GM18873 (cell line): Measurements from ENCODE around the gene FSTL4.

Experiments
- ATAC-seq: cut with Tn5 transposase; IDR thresholded peaks from one replicate; pipeline ENCODE4 v1.9.1; 2021; ENCODE audit warnings: mild to moderate bottlenecking, moderate library complexity, moderate number of reproducible peaks; ENCODE audit not compliant: unreplicated experiment, low FRiP score

Gene FSTL4

DNA sequence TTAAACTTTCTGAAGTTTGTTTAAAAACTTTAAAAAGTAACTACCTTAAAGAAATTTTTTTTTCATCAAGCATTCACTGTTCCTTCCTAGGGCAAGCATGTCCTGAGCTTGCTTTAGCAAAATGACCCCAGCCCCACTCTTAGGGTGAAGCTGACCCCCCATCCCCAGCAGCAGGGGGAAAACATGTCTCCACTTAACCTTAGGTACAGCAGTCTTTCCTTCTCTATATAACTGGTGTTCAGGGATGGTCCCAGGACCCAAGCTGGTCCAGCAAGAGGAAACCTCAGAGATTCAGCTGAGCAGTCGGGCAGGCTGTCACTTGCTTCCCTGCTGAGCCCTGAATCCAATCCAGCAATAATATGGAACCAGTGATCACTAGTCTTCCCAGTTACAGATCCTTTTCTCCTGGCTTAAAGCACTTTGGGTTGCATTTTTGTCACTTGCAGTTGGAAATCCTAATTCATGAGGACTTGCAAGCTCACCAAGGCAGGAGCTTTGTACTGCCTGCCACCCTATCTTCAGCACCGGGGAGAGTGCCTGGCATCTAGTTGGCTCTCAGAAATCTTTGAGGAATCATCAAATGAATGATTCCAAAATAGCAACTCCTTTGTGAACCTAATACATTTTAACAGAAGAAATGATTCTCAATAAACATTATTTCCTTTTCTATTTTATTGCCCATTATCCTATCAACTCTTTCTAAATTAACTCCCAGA is 91.2 kb downstream of the FSTL4 start:
- no peak for ATAC-seq

DNA sequence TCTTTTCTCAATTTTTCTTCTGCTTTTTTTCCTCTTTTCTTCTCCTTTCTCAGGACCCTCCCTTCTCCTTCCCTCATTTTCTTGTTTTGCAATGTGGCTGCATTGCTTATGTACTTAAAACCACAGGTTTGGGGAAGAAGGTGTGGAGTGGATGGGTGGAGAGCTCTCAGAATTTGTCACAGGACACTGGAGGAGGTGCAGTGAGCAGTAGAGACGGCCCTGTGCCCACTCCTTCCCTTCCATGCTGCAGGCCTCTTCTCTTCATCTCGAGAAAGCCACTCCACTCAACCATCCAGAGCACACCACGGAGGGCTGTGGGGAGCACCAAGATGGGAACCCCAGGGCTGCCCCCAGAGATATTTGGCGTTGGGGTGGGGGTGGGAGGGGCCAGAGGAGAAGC is 92.3 kb downstream of the FSTL4 start:
- no peak for ATAC-seq

DNA sequence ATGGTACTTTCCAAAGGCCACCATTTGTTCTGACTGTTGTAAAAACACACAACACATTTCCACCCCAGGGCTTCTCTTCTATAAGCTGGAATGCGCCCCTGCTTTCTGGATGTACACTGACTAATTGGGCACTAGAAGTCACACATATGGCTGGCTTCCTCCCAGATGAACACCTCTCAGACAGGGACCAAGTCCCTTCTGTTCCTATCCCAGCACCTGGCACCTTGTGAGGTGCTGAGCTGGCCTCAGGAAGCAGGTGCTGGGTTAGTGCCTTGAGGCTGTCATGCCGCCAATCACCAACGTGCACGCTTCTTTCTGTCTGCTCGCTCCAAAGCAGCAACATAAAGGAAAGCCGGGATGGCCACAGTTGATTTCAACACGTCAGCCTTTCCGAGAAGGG is 93.2 kb downstream of the FSTL4 start:
- ATAC-seq = no peak

DNA sequence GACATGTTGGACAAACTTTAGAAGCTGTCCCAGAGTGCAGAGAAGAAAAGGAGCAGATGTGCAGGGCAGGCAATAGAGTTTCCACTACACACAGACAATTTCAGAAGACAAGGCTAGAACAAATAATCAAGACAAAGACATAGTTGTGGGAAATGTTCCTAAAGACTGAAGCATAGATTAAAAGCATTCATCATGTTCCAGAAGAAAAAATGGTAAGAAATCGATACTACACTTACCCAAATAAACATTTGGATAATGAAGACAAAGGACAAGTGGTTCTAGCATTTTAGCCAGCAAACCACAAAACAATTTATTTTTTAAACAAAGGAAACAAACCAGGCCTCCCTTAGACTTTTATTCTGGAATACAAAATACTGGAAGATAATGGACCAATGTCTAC is 97.9 kb downstream of the FSTL4 start:
- no peak for ATAC-seq

DNA sequence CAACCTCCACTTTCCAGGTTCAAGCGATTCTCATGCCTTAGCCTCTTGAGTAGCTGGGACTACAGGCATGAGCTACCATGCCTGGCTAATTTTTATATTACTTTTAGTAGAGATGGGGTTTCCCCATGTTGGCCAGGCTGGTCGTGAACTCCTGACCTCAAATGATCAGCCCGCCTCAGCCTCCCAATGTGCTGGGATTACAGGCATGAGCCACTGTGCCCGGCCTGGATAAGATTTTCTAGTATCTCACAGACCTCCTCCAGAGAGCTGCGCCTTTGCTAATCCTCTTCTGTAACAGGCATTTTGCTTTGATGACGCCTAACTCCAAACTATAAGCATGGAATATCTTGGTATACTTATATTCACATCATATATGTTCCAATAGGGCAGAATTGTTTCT is 99.4 kb downstream of the FSTL4 start:
- no peak for ATAC-seq

DNA sequence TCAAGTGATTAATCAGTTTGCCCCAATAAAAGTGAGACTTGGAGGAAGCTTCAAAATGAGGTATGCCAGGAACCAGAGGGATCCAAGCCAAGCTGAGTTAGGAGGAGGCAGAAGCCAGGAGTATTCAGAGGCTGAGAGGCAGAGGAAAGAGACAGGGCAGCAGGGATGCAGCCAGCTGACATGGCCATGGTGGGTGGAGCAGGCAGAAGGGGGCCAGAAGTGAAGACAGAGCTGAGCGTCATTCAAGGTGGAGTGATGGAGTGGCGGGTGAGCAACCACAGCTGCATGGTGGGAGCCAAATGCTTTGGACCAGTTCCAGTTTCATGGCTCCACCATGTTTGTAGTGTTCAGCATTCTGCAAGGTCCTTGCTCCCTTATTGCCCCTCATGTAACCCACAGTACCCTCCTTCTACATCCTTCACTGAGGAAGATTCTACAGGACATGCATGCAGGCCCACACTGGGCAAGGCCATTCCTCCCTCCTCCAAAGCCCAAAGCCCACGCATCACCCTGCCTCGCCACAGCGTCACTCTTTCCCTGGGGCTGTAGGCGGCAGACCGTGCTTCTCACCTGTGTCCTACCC is 100.6 kb downstream of the FSTL4 start:
- no peak for ATAC-seq

DNA sequence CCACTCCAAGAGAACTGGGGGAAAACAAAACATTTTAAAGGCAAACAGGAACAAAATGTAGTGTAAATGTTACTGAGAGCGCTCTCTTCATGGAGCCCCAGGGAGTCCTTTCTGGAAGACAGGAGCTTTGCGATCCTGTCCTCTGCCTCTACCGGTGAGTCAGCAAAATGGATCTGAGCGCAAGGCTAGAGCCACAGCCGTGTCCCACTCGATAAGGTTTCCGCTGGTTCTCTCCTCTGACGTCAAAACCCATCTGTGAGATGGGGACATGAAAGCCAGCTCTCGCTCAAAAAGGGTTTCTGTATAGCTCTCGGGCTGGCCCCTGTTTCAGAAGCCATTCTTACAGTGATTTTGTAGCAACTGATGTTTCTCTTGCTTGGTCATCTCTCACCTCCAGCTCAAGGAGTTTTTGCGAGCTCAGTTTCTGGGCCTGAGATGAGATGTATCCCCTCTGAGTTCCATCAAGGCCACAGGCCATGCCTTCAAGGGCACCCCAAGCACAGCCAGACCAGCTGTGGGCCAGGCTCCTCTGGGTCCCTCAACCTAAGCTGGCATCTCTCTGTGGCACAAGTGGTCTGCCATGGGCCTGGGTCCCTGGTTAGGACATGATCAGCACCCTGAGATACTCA is 101.6 kb downstream of the FSTL4 start:
- ATAC-seq = no peak

DNA sequence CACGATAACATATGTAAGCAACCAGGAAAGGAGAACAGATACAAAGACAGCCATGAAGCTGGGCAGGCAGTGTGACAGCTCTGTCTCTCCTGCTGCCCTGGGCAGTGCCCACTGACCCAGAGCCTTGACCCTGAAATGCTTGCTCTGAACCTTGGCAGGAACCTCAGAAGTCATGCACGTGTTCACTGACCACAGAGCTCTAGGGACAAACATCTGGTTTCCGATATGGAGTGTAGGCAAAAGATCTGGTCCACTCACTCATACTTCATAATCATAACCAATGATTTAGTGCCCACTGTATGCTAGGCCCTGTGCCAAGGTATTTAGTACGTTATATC is 102.6 kb downstream of the FSTL4 start:
- ATAC-seq = no peak

DNA sequence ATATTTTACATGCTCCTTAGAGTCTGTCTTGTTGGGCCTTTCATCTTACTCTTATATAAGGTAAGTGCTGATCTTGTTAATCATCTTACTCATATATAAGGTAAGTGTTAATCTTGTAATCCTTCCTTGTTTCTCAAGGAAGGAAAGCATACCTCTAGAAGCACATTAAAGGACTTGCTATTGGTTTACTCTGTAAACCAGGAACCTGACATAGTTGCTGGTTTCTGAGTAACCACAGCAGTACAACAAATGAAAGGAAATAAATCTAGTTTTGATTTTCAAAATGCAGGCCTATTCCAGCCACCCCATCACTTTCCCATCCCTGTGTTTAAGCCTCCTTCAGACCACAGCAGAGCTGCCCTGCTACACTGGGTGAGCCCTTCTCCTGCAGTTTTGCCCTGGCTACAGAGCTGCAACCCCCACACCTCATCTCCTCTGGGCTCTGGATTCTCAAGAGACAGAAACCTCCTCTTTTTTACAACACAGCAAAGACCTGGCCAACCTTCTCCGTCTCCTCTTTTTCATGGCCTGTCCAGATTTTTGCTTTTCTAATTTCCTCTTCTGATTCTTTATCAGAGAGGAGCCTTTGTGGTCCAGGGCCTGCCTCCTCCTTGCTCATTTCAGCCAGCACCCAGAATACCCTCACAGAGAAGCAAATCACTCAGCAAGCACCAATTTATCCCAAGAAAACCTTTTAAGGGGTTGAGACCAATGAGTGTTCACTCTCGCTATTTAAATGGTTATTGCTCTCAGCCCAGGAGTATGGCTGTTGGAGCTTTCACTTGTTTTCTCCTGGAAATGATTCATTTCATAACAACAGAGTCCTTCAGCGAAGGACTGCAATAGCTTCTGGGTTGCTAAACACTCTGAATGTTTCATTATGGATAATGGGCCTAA is 103.2 kb downstream of the FSTL4 start:
- ATAC-seq = no peak

DNA sequence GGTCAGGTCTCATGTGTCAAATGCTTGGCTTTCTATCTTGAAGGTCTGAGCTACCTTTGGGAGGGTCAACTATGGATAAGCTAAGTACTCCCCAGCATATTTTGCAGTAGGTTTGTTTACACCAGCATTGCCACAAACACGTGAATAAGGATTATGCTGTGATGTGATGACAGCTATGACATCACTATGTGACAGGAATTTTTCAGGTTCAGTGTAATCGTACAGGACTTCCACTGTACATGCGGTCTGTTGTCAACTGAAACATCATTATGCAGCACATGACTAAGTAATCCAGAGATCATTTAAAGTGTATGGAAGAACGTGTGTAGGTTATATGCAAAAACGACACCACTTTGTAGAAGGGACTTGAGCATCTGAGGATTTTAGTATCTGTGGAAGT is 104.0 kb downstream of the FSTL4 start:
- ATAC-seq = no peak

DNA sequence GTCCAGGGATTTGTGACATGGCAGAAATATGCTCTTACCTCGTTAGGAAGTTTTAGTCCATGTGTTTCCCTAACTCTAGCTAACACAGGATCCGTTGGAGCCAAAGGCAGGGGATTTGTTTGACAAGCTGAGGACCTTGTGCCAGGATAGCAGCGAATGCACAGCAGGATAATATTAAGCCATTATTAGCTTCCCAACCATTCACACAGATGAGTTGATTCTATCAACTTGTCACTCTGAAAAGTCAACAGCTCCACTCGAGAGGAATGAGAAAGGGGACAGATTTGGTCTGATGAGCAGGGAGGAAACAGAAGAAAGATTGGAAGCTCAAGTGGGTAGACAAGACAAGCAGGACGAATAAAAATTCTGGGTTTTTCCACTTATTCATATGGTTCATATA is 106.2 kb downstream of the FSTL4 start:
- no peak for ATAC-seq

DNA sequence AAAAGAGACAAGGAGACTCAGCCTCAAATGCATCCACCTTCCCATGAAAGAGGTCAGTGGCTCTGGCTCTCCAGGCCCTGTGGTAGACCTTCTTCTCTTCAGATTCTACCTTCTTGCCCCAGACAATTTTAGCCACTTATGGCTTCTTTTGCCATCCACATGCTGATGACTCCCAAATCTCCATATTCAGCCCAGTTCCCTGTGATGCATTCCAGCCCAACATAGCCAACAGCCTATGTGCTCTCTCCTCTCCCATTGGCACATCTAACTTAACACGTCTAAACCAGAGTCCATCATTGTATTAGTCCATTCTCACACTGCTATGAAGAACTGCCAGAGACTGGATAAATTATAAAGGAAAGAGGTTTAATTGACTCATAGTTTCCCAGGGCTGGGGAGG is 108.8 kb downstream of the FSTL4 start:
- ATAC-seq = no peak

DNA sequence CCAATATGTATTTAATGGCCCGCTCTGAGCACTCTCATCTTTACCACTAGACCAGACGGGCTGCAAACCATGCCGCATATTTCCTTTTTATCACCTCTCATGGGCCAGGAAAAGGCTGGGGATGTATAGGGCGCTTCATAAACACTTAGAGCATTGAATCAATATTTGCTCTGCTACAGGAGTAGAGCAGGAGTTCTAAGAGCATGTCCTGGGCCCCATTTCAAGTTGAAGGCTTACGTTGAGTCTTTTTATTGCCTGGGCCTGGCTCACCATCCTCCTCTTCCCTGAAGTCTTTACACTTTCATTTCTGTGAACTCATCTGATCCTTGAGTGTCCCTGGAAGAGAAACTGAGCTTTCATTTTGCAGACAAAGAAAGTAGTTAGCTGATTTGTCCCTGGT is 112.4 kb downstream of the FSTL4 start:
- no peak for ATAC-seq

DNA sequence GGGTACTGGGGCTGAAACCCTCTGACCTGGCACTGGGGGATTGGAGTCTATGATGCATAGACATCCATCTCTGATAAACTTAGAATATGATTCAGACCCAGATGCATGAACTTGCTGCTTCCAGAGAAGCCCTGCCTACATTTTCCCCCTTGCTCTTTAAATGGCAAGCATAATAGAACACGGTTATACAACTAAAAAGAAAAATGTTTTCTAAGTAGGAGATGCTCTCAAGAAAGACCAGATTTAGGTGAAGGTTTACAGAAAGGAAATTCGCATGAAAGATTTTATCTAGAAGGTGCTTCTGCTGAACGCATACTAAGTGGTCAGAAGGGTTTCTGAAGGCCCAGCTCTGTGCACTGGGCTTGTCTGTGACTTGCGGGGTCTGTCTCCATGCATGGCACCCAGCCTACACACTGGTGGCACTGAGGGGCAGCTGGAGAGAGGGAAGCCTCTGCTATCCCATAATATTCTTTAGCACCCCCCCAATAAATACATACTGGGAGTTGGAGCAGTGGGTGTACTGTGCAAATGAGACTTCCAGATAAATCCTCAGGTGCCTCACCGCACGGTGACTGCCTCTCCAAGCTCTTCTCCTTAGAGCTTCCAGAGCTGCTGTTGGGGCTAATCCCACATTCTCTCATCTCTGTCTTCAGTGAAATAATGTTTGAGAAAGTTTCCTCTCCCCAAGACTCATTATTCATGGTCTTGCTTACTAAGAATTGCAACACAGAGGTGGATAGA is 114.6 kb downstream of the FSTL4 start:
- no peak for ATAC-seq

DNA sequence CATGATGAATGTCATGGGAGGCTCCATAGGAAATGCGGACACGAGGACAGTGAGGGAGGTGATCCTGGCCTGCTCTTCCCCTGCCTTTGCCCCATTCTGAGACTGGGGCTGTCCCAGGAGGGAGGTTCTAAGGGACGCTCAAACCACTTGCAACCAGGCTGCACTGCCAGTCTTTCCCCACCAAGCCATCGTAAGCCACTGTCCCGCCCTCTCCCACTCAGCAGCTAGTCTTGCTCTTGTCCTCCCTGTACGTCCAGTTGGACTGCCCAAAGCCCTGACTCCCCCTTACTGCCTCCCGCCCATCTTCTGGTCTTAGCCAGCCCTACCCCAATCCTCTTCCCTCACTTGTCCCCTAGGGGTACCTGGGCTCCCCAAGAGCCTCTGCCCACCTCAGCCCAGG is 115.7 kb downstream of the FSTL4 start:
- no peak for ATAC-seq

DNA sequence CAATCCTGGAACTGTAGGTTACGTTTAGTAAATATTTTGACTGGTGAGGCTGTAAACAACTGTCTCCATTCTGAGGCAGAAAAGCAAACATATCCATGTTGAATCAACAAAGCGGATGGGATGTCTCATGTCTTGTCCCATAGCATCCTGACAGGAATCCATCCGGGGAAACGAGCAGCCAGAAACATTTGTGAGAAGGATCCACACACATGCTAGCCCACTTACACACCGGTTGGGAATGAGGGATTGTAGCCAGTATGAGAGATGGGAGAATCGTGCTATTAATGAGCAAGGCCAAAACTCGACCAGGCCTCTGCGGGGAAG is 117.5 kb downstream of the FSTL4 start:
- no peak for ATAC-seq

DNA sequence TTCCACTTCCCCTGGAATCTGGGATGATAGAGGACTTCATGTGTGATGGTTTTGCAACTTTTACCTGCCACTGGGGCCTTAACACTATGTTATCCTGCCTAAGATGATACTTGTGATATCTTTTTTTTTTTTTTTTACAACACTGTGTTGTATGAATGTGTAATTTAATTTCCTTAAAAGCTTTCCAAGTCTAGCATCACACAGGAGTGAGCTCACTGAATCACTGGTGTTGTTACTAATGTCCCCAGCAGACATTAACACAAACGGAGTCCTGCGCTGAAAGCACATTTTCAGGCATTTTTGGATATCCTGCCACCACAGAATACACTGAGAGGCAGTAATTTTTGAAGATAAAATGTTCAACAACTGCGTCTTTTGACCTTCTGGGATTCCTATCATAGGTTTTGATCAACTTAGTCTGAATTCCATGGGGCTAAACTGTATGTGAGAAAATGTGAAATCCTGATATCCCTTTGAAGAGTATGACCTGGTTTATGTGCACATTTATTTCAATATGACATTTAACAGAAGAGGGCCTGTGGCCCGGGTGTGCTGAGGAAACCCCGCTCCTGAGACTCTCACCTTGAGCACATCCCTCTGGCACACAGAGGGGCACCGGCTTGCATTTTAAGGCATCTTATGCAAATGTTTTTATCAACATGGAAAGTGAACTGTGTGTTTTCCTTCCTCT is 118.0 kb downstream of the FSTL4 start:
- no peak for ATAC-seq

DNA sequence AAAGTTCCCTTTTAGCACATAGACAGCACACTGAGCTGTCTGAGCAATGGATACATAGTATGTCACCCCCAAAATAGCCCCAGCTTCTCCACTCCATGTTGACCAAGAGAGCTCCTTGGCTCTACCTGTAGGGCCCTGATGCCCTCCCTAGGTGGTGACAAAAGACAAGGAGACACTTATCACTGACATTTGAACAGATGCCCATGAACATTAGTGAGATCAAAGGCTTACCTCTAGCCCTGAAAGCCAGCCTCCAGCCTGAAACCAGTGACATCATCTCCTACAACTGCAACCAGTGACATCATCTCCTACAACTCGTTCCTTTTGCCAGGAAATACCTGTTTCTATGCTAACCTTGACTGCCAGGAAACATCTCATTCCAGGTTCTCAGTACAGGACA is 122.7 kb downstream of the FSTL4 start:
- ATAC-seq = no peak

DNA sequence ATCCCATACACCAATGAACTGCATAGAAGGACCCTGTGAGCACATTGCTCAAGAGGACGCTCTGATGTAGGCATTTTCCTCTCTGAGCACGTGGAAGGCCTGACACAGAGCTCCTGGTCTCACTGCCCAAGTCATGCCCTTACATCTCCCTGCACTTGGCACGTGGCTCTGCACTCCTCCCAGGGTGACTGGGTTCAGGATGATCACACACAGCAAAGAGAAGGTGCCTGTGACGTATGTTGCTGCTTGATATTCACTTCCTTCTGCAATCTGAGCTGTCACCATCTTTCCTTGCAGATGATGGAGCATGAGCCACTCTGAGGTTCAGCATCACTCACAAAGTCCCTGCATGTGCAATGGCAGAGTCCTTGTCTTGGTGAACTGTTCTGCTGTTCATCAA is 125.2 kb downstream of the FSTL4 start:
- ATAC-seq = no peak

DNA sequence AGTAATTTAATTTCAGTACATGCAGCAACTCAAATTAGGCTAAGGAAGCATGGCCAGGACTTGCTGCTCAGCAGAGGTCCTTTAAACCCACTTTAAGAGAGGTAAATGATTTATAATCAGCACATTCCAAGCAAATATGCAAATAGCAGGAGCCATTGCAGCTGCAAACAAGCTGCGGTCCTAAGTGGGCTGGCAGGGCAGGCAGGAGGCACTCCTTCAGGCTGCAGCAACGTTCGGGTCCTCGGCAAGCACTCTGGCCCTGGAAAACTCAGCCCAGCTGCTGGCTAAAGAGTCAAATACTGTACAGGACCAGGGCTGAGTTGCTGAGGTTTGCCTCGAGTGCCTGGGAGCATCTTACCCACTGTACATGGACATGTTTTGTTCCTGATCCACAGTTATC is 126.9 kb downstream of the FSTL4 start:
- ATAC-seq = no peak
